Hepatocyte (in vitro differentiated cells): ENCODE measurements around the gene MAP3K20. TPM values are rescaled to one million over a fixed set of nuclear protein-coding genes. Genes with fewer than 3 reads are reported as not detected.

Experiments
- DNase-seq: peaks from one replicate; pipeline ENCODE4 v3.0.0-alpha.2; 2016; ENCODE audit warnings: low spot score
- H2AFZ ChIP-seq: fragments of 200-600 bp; sonication (generic); 2 replicates; pipeline ENCODE4 v1.6.0; 2016; ENCODE audit warnings: antibody characterized with exemption, mild to moderate bottlenecking
- H3K27ac ChIP-seq: fragments of 200-600 bp; sonication (generic); 2 replicates; pipeline ENCODE4 v1.5.1; 2016; ENCODE audit warnings: mild to moderate bottlenecking
- H3K27me3 ChIP-seq: fragments of 200-600 bp; sonication (generic); 2 replicates; pipeline ENCODE4 v1.6.1; 2016
- H3K36me3 ChIP-seq: fragments of 200-600 bp; sonication (generic); replicated peaks from 2 replicates; pipeline ENCODE4 v1.5.1; 2016; ENCODE audit warnings: low read depth; ENCODE audit not compliant: insufficient read depth
- H3K4me1 ChIP-seq: fragments of 200-600 bp; sonication (generic); 2 replicates; pipeline ENCODE4 v1.5.1; 2016; ENCODE audit warnings: mild to moderate bottlenecking, moderate library complexity; ENCODE audit not compliant: insufficient read depth
- H3K4me2 ChIP-seq: fragments of 200-600 bp; sonication (generic); 2 replicates; pipeline ENCODE4 v1.6.0; 2016
- H3K4me3 ChIP-seq: fragments of 200-600 bp; sonication (generic); 2 replicates; pipeline ENCODE4 v1.5.1; 2016; ENCODE audit warnings: mild to moderate bottlenecking
- H3K79me2 ChIP-seq: fragments of 200-600 bp; sonication (generic); 2 replicates; pipeline ENCODE4 v1.6.0; 2017; ENCODE audit warnings: mild to moderate bottlenecking
- H3K9me2 ChIP-seq: fragments of 200-600 bp; sonication (generic); replicated peaks from 2 replicates; pipeline ENCODE4 v1.6.0; 2017; ENCODE audit warnings: mild to moderate bottlenecking; ENCODE audit not compliant: insufficient read depth
- H3K9me3 ChIP-seq: fragments of 200-600 bp; sonication (generic); 2 replicates; pipeline ENCODE4 v1.5.1; 2016; ENCODE audit warnings: low read depth, mild to moderate bottlenecking
- H4K20me1 ChIP-seq: fragments of 200-600 bp; sonication (generic); 2 replicates; pipeline ENCODE4 v1.6.0; 2016; ENCODE audit warnings: mild to moderate bottlenecking; ENCODE audit not compliant: insufficient read depth, poor library complexity, severe bottlenecking
- EZH2 ChIP-seq: fragments of 200-600 bp; sonication (generic); IDR thresholded peaks from 2 replicates; pipeline ENCODE4 v1.6.1; 2016; ENCODE audit warnings: antibody characterized with exemption, mild to moderate bottlenecking, borderline replicate concordance
- EZH2phosphoT487 ChIP-seq: fragments of 200-600 bp; sonication (generic); IDR thresholded peaks from one replicate; pipeline ENCODE4 v1.6.1; 2018; ENCODE audit warnings: antibody characterized with exemption, mild to moderate bottlenecking, low read depth, moderate library complexity; ENCODE audit not compliant: unreplicated experiment, severe bottlenecking
- WGBS: methylation state at CpG from one replicate; pipeline ENCODE4 v1.1.6; 2016; ENCODE audit warnings: low lambda C conversion rate; ENCODE audit errors: missing lambda C conversion rate; 5-methylcytosine and 5-hydroxymethylcytosine counted together
- polyA plus RNA-seq: library from polyadenylated mRNA; unstranded; fragments of >200 nt; fragmentation: Nextera tagmentation; extraction: Ambion mirVana; gene quantifications from 2 replicates; pipeline ENCODE4 v1.2.1, GENCODE V29; 2016
- total RNA-seq: library from RNA; depleted of rRNA; stranded (reverse); fragments of >200 nt; gene quantifications from 2 replicates; pipeline ENCODE4 v1.2.3, GENCODE V29; 2014
- TF ChIP-seq, protein P1 (sequence below): fragments of 200-600 bp; sonication (generic); IDR thresholded peaks from 2 replicates; pipeline ENCODE4 v1.5.1; 2016; ENCODE audit warnings: antibody characterized with exemption, mild to moderate bottlenecking; ENCODE audit not compliant: poor library complexity

MAP3K20 gene
- total and polyA plus RNA-seq, 2 experiments from 2014 or later, result 16.5 to 23.3 TPM

DNA sequence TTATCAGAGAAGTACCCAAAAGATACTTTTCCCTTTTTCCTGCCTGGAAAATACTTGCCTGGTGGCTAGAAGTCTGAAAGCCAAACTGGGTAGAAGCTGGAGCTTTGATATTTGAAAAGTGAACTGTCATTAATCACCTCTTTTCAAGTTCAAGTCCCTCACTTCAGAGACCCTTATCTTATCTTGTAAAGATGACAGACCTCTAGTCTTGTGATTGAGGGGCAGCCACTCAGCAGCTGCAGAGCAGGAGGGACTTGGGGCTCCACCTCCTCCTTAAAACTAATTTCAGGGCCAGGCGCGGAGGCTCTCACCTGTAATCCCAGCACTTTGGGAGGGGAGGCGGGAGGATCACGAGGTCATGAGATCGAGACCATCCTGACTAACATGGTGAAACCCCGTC is 214.9 kb downstream of the MAP3K20 start:
- H3K4me3 ChIP-seq, result no peak overlapping the region
- no peaks in the 10 kb centered on the region for H3K79me2 ChIP-seq
- no peaks in the 10 kb centered on the region for H3K9me2 ChIP-seq
- no peak for TF ChIP-seq EZH2phosphoT487
- TF ChIP-seq EZH2, result no peak
- TF ChIP-seq, protein P1, sequence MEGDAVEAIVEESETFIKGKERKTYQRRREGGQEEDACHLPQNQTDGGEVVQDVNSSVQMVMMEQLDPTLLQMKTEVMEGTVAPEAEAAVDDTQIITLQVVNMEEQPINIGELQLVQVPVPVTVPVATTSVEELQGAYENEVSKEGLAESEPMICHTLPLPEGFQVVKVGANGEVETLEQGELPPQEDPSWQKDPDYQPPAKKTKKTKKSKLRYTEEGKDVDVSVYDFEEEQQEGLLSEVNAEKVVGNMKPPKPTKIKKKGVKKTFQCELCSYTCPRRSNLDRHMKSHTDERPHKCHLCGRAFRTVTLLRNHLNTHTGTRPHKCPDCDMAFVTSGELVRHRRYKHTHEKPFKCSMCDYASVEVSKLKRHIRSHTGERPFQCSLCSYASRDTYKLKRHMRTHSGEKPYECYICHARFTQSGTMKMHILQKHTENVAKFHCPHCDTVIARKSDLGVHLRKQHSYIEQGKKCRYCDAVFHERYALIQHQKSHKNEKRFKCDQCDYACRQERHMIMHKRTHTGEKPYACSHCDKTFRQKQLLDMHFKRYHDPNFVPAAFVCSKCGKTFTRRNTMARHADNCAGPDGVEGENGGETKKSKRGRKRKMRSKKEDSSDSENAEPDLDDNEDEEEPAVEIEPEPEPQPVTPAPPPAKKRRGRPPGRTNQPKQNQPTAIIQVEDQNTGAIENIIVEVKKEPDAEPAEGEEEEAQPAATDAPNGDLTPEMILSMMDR, result no peak
- no peak overlapping the region for H3K4me2 ChIP-seq
- H3K4me1 ChIP-seq, result no peaks in the 10 kb centered on the region
- H4K20me1 ChIP-seq, result no peaks in the 10 kb centered on the region
- no peak for DNase-seq
- WGBS, result 95% methylated on average over 6 of the region's 6 CpGs
- H3K27me3 ChIP-seq, result no peaks in the 10 kb centered on the region
- no peak overlapping the region for H3K27ac ChIP-seq
- H3K9me3 ChIP-seq, result no peaks in the 10 kb centered on the region
- H3K36me3 ChIP-seq, result no peaks in the 10 kb centered on the region
- H2AFZ ChIP-seq, result no peak overlapping the region

DNA sequence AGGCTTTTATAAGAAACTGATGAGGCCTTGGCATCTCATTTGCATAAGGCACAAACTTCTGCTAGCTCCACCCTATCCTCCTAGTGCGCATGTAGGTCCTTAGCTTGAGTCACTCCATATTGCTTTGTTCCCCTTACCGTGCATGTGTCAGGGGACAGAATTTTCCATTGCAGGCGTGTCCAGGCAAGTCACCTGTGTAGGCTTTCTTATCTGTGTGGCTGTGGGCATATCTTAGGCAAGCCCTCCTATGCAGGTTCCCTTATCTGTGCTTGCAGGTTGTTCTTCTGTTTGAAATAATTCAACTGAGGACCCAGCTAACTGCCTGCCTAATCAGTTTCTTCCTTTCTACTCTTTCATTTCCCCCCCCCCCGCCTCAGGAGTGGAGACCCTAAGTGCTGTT is 215.8 kb downstream of the MAP3K20 start:
- no peak overlapping the region for H3K4me3 ChIP-seq
- H3K27me3 ChIP-seq, result no peaks in the 10 kb centered on the region
- H3K9me3 ChIP-seq, result no peaks in the 10 kb centered on the region
- H4K20me1 ChIP-seq, result no peaks in the 10 kb centered on the region
- DNase-seq, result no peak
- H3K79me2 ChIP-seq, result no peaks in the 10 kb centered on the region
- H3K36me3 ChIP-seq, result no peaks in the 10 kb centered on the region
- no peak overlapping the region for H3K4me2 ChIP-seq
- 72% methylated on average over 4 of the region's 4 CpGs for WGBS
- no peaks in the 10 kb centered on the region for H3K9me2 ChIP-seq
- TF ChIP-seq, protein P1, result no peak
- TF ChIP-seq EZH2 (no peak), EZH2phosphoT487 (no peak)
- H3K4me1 ChIP-seq, result no peaks in the 10 kb centered on the region
- no peak overlapping the region for H3K27ac ChIP-seq
- H2AFZ ChIP-seq, result no peak overlapping the region

DNA sequence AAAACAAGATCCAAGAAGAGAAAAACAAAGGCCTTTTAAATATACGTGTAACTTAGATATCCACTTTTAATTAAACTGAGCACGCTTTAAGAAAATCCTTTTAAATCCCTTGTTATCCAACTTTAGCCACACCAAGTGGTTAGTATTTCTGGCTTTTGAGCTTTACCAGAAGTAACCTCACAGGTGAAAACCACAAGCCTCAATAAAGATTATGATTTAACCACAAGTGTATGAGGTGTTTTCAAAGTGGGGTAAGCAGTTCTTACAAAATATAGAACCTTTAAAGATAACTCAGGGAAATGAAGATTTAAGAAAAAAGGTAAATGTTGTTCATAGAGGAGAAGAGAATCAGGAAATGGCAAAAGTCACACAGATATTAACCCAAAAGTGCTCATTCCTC is 220.6 kb downstream of the MAP3K20 start:
- H2AFZ ChIP-seq, result no peak overlapping the region
- no peaks in the 10 kb centered on the region for H3K79me2 ChIP-seq
- no peak overlapping the region for H3K4me3 ChIP-seq
- no peaks in the 10 kb centered on the region for H3K36me3 ChIP-seq
- H4K20me1 ChIP-seq, result no peaks in the 10 kb centered on the region
- no peak overlapping the region for H3K27ac ChIP-seq
- H3K27me3 ChIP-seq, result no peaks in the 10 kb centered on the region
- 76% methylated on average over 2 of the region's 2 CpGs for WGBS
- no peak for DNase-seq
- TF ChIP-seq, protein P1, result no peak
- no peak for TF ChIP-seq EZH2
- TF ChIP-seq EZH2phosphoT487, result no peak
- no peaks in the 10 kb centered on the region for H3K4me1 ChIP-seq
- H3K9me2 ChIP-seq, result no peaks in the 10 kb centered on the region
- peaks cover 17% of the 10 kb centered on the region for H3K9me3 ChIP-seq
- no peak overlapping the region for H3K4me2 ChIP-seq
